Neuronal stem cell (in vitro differentiated cells): Measurements from ENCODE around the gene DRP2.

Experiments
- DNase-seq: peaks from one replicate; pipeline ENCODE4 v3.0.0-alpha.2; 2013; ENCODE audit warnings: low spot score
- H2AFZ ChIP-seq: one replicate; pipeline ENCODE4 v1.6.1; 2013; ENCODE audit warnings: mild to moderate bottlenecking, low read length, inconsistent platforms
- H2AK5ac ChIP-seq: 2 replicates; pipeline ENCODE4 v1.6.1; 2013; ENCODE audit warnings: low read depth, mild to moderate bottlenecking, inconsistent platforms, low read length, moderate library complexity, mixed read lengths
- H2BK120ac ChIP-seq: 2 replicates; pipeline ENCODE4 v1.6.1; 2013; ENCODE audit warnings: low read depth, mild to moderate bottlenecking, inconsistent platforms, low read length, moderate library complexity, mixed read lengths
- H2BK12ac ChIP-seq: one replicate; pipeline ENCODE4 v1.6.1; 2013; ENCODE audit warnings: low read length, inconsistent platforms
- H2BK15ac ChIP-seq: 2 replicates; pipeline ENCODE4 v1.6.1; 2013; ENCODE audit warnings: mild to moderate bottlenecking, low read length, inconsistent platforms, mixed read lengths
- H2BK5ac ChIP-seq: one replicate; pipeline ENCODE4 v1.6.1; 2013; ENCODE audit warnings: inconsistent platforms, mild to moderate bottlenecking, low read length, moderate library complexity
- H3K14ac ChIP-seq: one replicate; pipeline ENCODE4 v1.6.1; 2013; ENCODE audit warnings: low read length, inconsistent platforms
- H3K18ac ChIP-seq: 2 replicates; pipeline ENCODE4 v1.6.1; 2013; ENCODE audit warnings: low read length, inconsistent platforms
- H3K23ac ChIP-seq: 2 replicates; pipeline ENCODE4 v1.6.1; 2013; ENCODE audit warnings: low read depth, mild to moderate bottlenecking, mixed read lengths, low read length, inconsistent platforms; ENCODE audit not compliant: poor library complexity
- H3K27ac ChIP-seq: replicated peaks from 3 replicates; pipeline ENCODE4 v1.5.1; 2013; ENCODE audit warnings: low read length, inconsistent platforms
- H3K27me3 ChIP-seq, 3 experiments: 2 replicates each; pipeline ENCODE4 v1.6.1; 2013; ENCODE audit warnings: low read length in 3 of 3, mild to moderate bottlenecking in 2 of 3, inconsistent platforms in 1 of 3, low read depth in 1 of 3, mixed read lengths in 1 of 3, moderate library complexity in 1 of 3; ENCODE audit not compliant: control insufficient read depth in 3 of 3, insufficient read depth in 3 of 3
- H3K36me3 ChIP-seq, 2 donors: replicated peaks in 1 of 2; 2 replicates each; pipeline ENCODE4 v1.6.1; 2013; ENCODE audit warnings: low read length in 2 of 2; ENCODE audit not compliant: control insufficient read depth in 2 of 2, insufficient read depth in 2 of 2
- H3K4ac ChIP-seq: 2 replicates; pipeline ENCODE4 v1.6.1; 2013; ENCODE audit warnings: inconsistent platforms, mild to moderate bottlenecking, low read length, moderate library complexity
- H3K4me1 ChIP-seq, 2 donors: 1 replicate in 1 of 2; 2 replicates in 1 of 2; pipeline ENCODE4 v1.6.1; 2013; ENCODE audit warnings: low read length in 2 of 2, low read depth in 1 of 2; ENCODE audit not compliant: control insufficient read depth in 2 of 2, insufficient read depth in 1 of 2
- H3K4me2 ChIP-seq: one replicate; pipeline ENCODE4 v1.6.1; 2013; ENCODE audit warnings: mild to moderate bottlenecking, low read length, inconsistent platforms; ENCODE audit not compliant: insufficient read depth, poor library complexity, severe bottlenecking
- H3K4me3 ChIP-seq, 2 donors: 2 replicates each; pipeline ENCODE4 v1.5.1; 2013; ENCODE audit warnings: low read length in 2 of 2, mild to moderate bottlenecking in 2 of 2, inconsistent platforms in 1 of 2, moderate library complexity in 1 of 2
- H3K79me1 ChIP-seq: one replicate; pipeline ENCODE4 v1.6.1; 2013; ENCODE audit warnings: low read depth, mild to moderate bottlenecking, inconsistent platforms, low read length, moderate library complexity
- H3K9ac ChIP-seq: one replicate; pipeline ENCODE4 v1.6.1; 2013; ENCODE audit warnings: mild to moderate bottlenecking, low read depth, low read length, inconsistent platforms; ENCODE audit not compliant: poor library complexity
- H3K9me3 ChIP-seq, 2 donors: replicated peaks in 1 of 2; 2 replicates each; pipeline versions ENCODE3 to v1.6.1; 2013; ENCODE audit warnings: low read length in 2 of 2, mild to moderate bottlenecking in 2 of 2, inconsistent platforms in 1 of 2, low read depth in 1 of 2, mixed read lengths in 1 of 2, moderate library complexity in 1 of 2; ENCODE audit not compliant: control insufficient read depth in 2 of 2, insufficient read depth in 1 of 2
- H4K8ac ChIP-seq: one replicate; pipeline ENCODE4 v1.6.1; 2013; ENCODE audit warnings: low read depth, mild to moderate bottlenecking, inconsistent platforms, low read length, moderate library complexity
- H4K91ac ChIP-seq: one replicate; pipeline ENCODE4 v1.6.1; 2013; ENCODE audit warnings: low read length, low read depth, mild to moderate bottlenecking, inconsistent platforms; ENCODE audit not compliant: poor library complexity
- WGBS, 2 donors: extraction: QIAGEN DNeasy Blood & Tissue Kit; methylation state at CpG; one replicate each; pipeline ENCODE4 v1.1.7; 2013; ENCODE audit warnings: missing lambda C conversion rate in 2 of 2, mixed read lengths in 1 of 2; ENCODE audit not compliant: insufficient read length in 2 of 2, insufficient replicate concordance in 1 of 2; ENCODE audit errors: extremely low coverage in 2 of 2; 5-methylcytosine and 5-hydroxymethylcytosine counted together

The DRP2 gene

GRCh38 chrX:101229170-101229569, 9.6 kb downstream of the DRP2 start:
- DNase-seq = no peak
- Histone ChIP-seq H4K8ac (no peak overlapping the region), H3K4ac (no peak overlapping the region), H3K4me3 (no peak overlapping the region), H2BK15ac (no peak overlapping the region), H3K4me1 (no peaks in the 10 kb centered on the region), H2BK120ac (no peak overlapping the region), H2BK12ac (no peak overlapping the region), H2AK5ac (no peak overlapping the region), H3K9ac (no peak overlapping the region), H3K4me2 (no peak overlapping the region), H3K79me1 (no peaks in the 10 kb centered on the region), H3K36me3 (no peaks in the 10 kb centered on the region), H2AFZ (no peak overlapping the region), H3K14ac (no peak overlapping the region), H3K23ac (no peak overlapping the region), H4K91ac (no peak overlapping the region), H3K9me3 (no peaks in the 10 kb centered on the region), H3K18ac (no peak overlapping the region), H2BK5ac (no peak overlapping the region), H3K27me3 (no peaks in the 10 kb centered on the region), H3K27ac (no peak overlapping the region)
- WGBS, 2 donors = no CpG with 5 or more reads among the region's 1 CpG

- Histone ChIP-seq H2BK15ac (no peak overlapping the region), H4K91ac (no peak overlapping the region), H2BK120ac (no peak overlapping the region), H3K9me3 (no peaks in the 10 kb centered on the region), H3K4ac (no peak overlapping the region), H4K8ac (no peak overlapping the region), H3K27ac (no peak overlapping the region), H3K36me3 (no peaks in the 10 kb centered on the region), H3K79me1 (no peaks in the 10 kb centered on the region), H2AK5ac (no peak overlapping the region), H3K4me1 (no peaks in the 10 kb centered on the region), H3K18ac (no peak overlapping the region), H3K4me2 (no peak overlapping the region), H3K23ac (no peak overlapping the region), H2BK5ac (no peak overlapping the region), H3K4me3 (no peak overlapping the region), H3K14ac (no peak overlapping the region), H3K9ac (no peak overlapping the region), H2AFZ (no peak overlapping the region), H2BK12ac (no peak overlapping the region), H3K27me3 (no peaks in the 10 kb centered on the region)
- WGBS, 2 donors = no CpG with 5 or more reads among the region's 2 CpGs
- DNase-seq = no peak
Measured at GRCh38 chrX:101230636-101231035, 11.1 kb downstream of the DRP2 start.

GRCh38 chrX:101231080-101231479, 11.5 kb downstream of the DRP2 start:
- Histone ChIP-seq H2BK12ac (no peak overlapping the region), H3K36me3 (no peaks in the 10 kb centered on the region), H4K8ac (no peak overlapping the region), H3K4me1 (no peaks in the 10 kb centered on the region), H3K9ac (no peak overlapping the region), H3K18ac (no peak overlapping the region), H3K79me1 (no peaks in the 10 kb centered on the region), H2BK120ac (no peak overlapping the region), H3K23ac (no peak overlapping the region), H3K4me3 (no peak overlapping the region), H2BK15ac (no peak overlapping the region), H2AK5ac (no peak overlapping the region), H3K4me2 (no peak overlapping the region), H4K91ac (no peak overlapping the region), H2AFZ (no peak overlapping the region), H3K27ac (no peak overlapping the region), H2BK5ac (no peak overlapping the region), H3K4ac (no peak overlapping the region), H3K14ac (no peak overlapping the region), H3K9me3 (no peaks in the 10 kb centered on the region), H3K27me3 (no peaks in the 10 kb centered on the region)
- no peak for DNase-seq
- WGBS, 2 donors = no CpG with 5 or more reads among the region's 1 CpG

- Histone ChIP-seq H2AFZ (no peak overlapping the region), H3K4me1 (no peaks in the 10 kb centered on the region), H2AK5ac (no peak overlapping the region), H3K4me2 (no peak overlapping the region), H2BK15ac (no peak overlapping the region), H2BK5ac (no peak overlapping the region), H3K79me1 (no peaks in the 10 kb centered on the region), H3K4me3 (no peak overlapping the region), H2BK12ac (no peak overlapping the region), H3K4ac (no peak overlapping the region), H2BK120ac (no peak overlapping the region), H4K91ac (no peak overlapping the region), H3K18ac (no peak overlapping the region), H4K8ac (no peak overlapping the region), H3K23ac (no peak overlapping the region), H3K14ac (no peak overlapping the region), H3K27ac (no peak overlapping the region), H3K9me3 (no peaks in the 10 kb centered on the region), H3K9ac (no peak overlapping the region), H3K36me3 (no peaks in the 10 kb centered on the region), H3K27me3 (no peaks in the 10 kb centered on the region)
- DNase-seq = no peak
- WGBS, 2 donors = no CpG with 5 or more reads among the region's 5 CpGs
Measured at GRCh38 chrX:101232316-101232715, 12.7 kb downstream of the DRP2 start.
